H9 (cell line): ENCODE results near the gene PHKA2. TPM values are rescaled to one million over a fixed set of nuclear protein-coding genes. Genes with fewer than 3 reads are reported as not detected.

Experiments
- DNase-seq: peaks from one replicate; pipeline ENCODE4 v3.0.0-alpha.2; 2017
- H2AFZ ChIP-seq: one replicate; pipeline ENCODE4 v1.6.1; 2013; ENCODE audit warnings: mild to moderate bottlenecking, low read length, control low read depth, moderate library complexity
- H2AK5ac ChIP-seq: 2 replicates; pipeline ENCODE4 v1.6.1; 2013; ENCODE audit warnings: low read length, control low read depth, mixed read lengths; ENCODE audit not compliant: insufficient read length
- H2BK120ac ChIP-seq: one replicate; pipeline ENCODE4 v1.6.1; 2013; ENCODE audit warnings: low read depth, mild to moderate bottlenecking, low read length, control low read depth, inconsistent platforms; ENCODE audit not compliant: poor library complexity, severe bottlenecking
- H2BK12ac ChIP-seq: 2 replicates; pipeline ENCODE4 v1.6.1; 2013; ENCODE audit warnings: low read length, control low read depth, mixed read lengths, low read depth; ENCODE audit not compliant: insufficient read length
- H2BK15ac ChIP-seq: 2 replicates; pipeline ENCODE4 v1.6.1; 2013; ENCODE audit warnings: low read depth, low read length, control low read depth
- H2BK20ac ChIP-seq: one replicate; pipeline ENCODE4 v1.6.1; 2013; ENCODE audit warnings: low read depth, mild to moderate bottlenecking, low read length, control low read depth, inconsistent platforms; ENCODE audit not compliant: poor library complexity, severe bottlenecking
- H2BK5ac ChIP-seq: 2 replicates; pipeline ENCODE4 v1.6.1; 2013; ENCODE audit warnings: low read length, control low read depth, mixed read lengths; ENCODE audit not compliant: insufficient read length
- H3K14ac ChIP-seq: 2 replicates; pipeline ENCODE4 v1.6.1; 2013; ENCODE audit warnings: low read length, control low read depth; ENCODE audit not compliant: insufficient read depth
- H3K18ac ChIP-seq: 2 replicates; pipeline ENCODE4 v1.6.1; 2013; ENCODE audit warnings: low read depth, mild to moderate bottlenecking, mixed read lengths, low read length, control low read depth; ENCODE audit not compliant: insufficient read length
- H3K23ac ChIP-seq: 2 replicates; pipeline ENCODE4 v1.6.1; 2013; ENCODE audit warnings: low read length, control low read depth, mixed read lengths, low read depth; ENCODE audit not compliant: insufficient read length
- H3K23me2 ChIP-seq: 2 replicates; pipeline ENCODE4 v1.6.1; 2013; ENCODE audit warnings: low read depth, mild to moderate bottlenecking, mixed read lengths, low read length, control low read depth; ENCODE audit not compliant: insufficient read length, poor library complexity, severe bottlenecking
- H3K27ac ChIP-seq: 2 replicates; pipeline ENCODE4 v1.5.1; 2013; ENCODE audit warnings: low read length, control low read depth, mixed read lengths, low read depth; ENCODE audit not compliant: insufficient read length
- H3K27me3 ChIP-seq: 2 replicates; pipeline ENCODE4 v1.6.1; 2013; ENCODE audit warnings: low read length, control low read depth, inconsistent platforms; ENCODE audit not compliant: insufficient read depth
- H3K4ac ChIP-seq: 2 replicates; pipeline ENCODE4 v1.6.1; 2013; ENCODE audit warnings: low read depth, mild to moderate bottlenecking, control low read depth, inconsistent platforms, low read length, moderate library complexity
- H3K4me1 ChIP-seq: 2 replicates; pipeline ENCODE4 v1.6.1; 2013; ENCODE audit warnings: low read length, control low read depth, inconsistent platforms; ENCODE audit not compliant: insufficient read depth
- H3K4me2 ChIP-seq: 2 replicates; pipeline ENCODE4 v1.6.1; 2013; ENCODE audit warnings: low read length, control low read depth, mixed read lengths; ENCODE audit not compliant: insufficient read length, insufficient read depth
- H3K56ac ChIP-seq: 2 replicates; pipeline ENCODE4 v1.6.1; 2013; ENCODE audit warnings: low read depth, mild to moderate bottlenecking, mixed read lengths, low read length, control low read depth; ENCODE audit not compliant: insufficient read length
- H3K79me1 ChIP-seq: 2 replicates; pipeline ENCODE4 v1.6.1; 2013; ENCODE audit warnings: low read depth, mild to moderate bottlenecking, moderate library complexity, low read length, control low read depth, inconsistent platforms; ENCODE audit not compliant: insufficient read depth, poor library complexity, severe bottlenecking
- H3K79me2 ChIP-seq: 2 replicates; pipeline ENCODE4 v1.6.1; 2013; ENCODE audit warnings: low read length, control low read depth, inconsistent platforms; ENCODE audit not compliant: insufficient read depth
- H3K9ac ChIP-seq: 2 replicates; pipeline ENCODE4 v1.6.1; 2013; ENCODE audit warnings: low read length, control low read depth, mixed read lengths; ENCODE audit not compliant: insufficient read length; ENCODE audit errors: extremely low read depth
- H3K9me3 ChIP-seq: one replicate; pipeline ENCODE4 v1.6.1; 2013; ENCODE audit warnings: low read depth, low read length, inconsistent platforms; ENCODE audit not compliant: control insufficient read depth
- H3T11ph ChIP-seq: one replicate; pipeline ENCODE4 v1.6.1; 2013; ENCODE audit warnings: mild to moderate bottlenecking, low read length, control low read depth, inconsistent platforms
- H4K20me1 ChIP-seq: one replicate; pipeline ENCODE4 v1.6.1; 2013; ENCODE audit not compliant: control insufficient read depth, insufficient read length, insufficient read depth
- H4K5ac ChIP-seq: 2 replicates; pipeline ENCODE4 v1.6.1; 2013; ENCODE audit warnings: low read depth, mild to moderate bottlenecking, mixed read lengths, low read length, control low read depth; ENCODE audit not compliant: insufficient read length
- H4K8ac ChIP-seq: replicated peaks from 2 replicates; pipeline ENCODE4 v1.6.1; 2013; ENCODE audit warnings: low read length, control low read depth, mixed read lengths, low read depth; ENCODE audit not compliant: insufficient read length
- H4K91ac ChIP-seq: 2 replicates; pipeline ENCODE4 v1.6.1; 2013; ENCODE audit warnings: low read depth, mild to moderate bottlenecking, moderate library complexity, mixed read lengths, low read length, control low read depth; ENCODE audit not compliant: insufficient read length
- H3K27ac Mint-ChIP-seq, 3 experiments: 2 replicates in 2 of 3; 3 replicates in 1 of 3; pipeline ENCODE4 v1.8.0; 2020 to 2021; ENCODE audit warnings: mixed read lengths in 3 of 3, mild to moderate bottlenecking in 1 of 3, moderate library complexity in 1 of 3
- H3K27me3 Mint-ChIP-seq: 2 replicates; pipeline ENCODE4 v1.8.0; 2021; ENCODE audit warnings: low read depth, mild to moderate bottlenecking, moderate library complexity, mixed read lengths
- H3K36me3 Mint-ChIP-seq, 3 experiments: 2 replicates in 2 of 3; 3 replicates in 1 of 3; pipeline ENCODE4 v1.8.0; 2020 to 2021; ENCODE audit warnings: low read depth in 3 of 3, mixed read lengths in 3 of 3; ENCODE audit not compliant: insufficient read depth in 1 of 3
- H3K4me1 Mint-ChIP-seq, 2 experiments: 2 replicates each; pipeline ENCODE4 v1.8.0; 2020; ENCODE audit warnings: mixed read lengths in 2 of 2
- H3K4me3 Mint-ChIP-seq, 2 experiments: 2 replicates in 1 of 2; 3 replicates in 1 of 2; pipeline ENCODE4 v1.8.0; 2020 to 2021; ENCODE audit warnings: mild to moderate bottlenecking in 2 of 2, mixed read lengths in 2 of 2, moderate library complexity in 1 of 2
- H3K9me3 Mint-ChIP-seq, 2 experiments: 2 replicates in 1 of 2; 3 replicates in 1 of 2; pipeline ENCODE4 v1.8.0; 2020; ENCODE audit warnings: mild to moderate bottlenecking in 2 of 2, mixed read lengths in 2 of 2, moderate library complexity in 1 of 2
- WGBS: extraction: QIAGEN DNeasy Blood & Tissue Kit; methylation state at CpG from one replicate; pipeline ENCODE4 v1.1.7; 2013; ENCODE audit warnings: missing lambda C conversion rate, low lambda C conversion rate, mixed read lengths; ENCODE audit not compliant: insufficient read length; ENCODE audit errors: extremely low coverage; 5-methylcytosine and 5-hydroxymethylcytosine counted together
- total RNA-seq: library from RNA; stranded (reverse); gene quantifications from 2 replicates; pipeline ENCODE4 v1.2.1, GENCODE V29; 2021
- TF ChIP-seq, protein P1 (sequence below): fragments of 200-600 bp; sonication (generic); conservative IDR thresholded peaks from 3 replicates; pipeline ENCODE4 v1.8.0; 2021; ENCODE audit warnings: antibody characterized with exemption, mild to moderate bottlenecking

PHKA2 gene
- total RNA-seq, 1 experiment from 2014 or later, result 24.2 TPM

DNA sequence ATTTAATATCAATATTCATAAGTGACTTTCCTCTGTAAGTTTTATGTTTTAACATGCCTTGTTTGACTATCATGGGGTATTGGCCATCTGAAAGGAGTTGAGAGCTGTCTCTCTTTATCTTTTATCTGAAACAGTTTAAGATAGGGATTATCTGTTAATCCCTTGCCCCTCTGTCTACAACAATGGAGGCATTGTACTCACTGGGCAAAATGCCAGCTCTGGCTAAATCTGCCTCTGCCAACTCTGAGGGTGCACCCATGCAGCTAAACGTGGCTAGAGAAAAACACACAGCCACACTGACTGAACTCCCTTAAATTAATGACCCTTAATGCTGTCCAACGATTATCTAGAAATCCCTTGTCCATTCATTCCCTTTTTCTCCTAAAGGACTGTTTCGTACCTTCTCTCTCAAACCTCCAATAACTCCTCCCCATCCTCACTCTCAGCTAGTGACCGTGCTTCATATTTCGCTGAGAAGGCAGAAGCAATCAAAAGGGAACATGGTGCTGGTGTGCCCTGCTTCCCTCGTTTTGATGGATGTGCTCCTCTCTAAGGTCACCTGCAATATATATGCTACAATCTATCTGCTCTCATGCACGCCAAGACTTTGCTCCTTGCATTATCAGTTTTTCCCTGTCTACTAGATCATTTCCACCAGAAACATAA lies 10.3 kb downstream of the PHKA2 start:
- no peak overlapping the region for H2BK15ac ChIP-seq
- no peak overlapping the region for H4K8ac ChIP-seq
- H3K27ac Mint-ChIP-seq, result no peak overlapping the region
- no peak overlapping the region for H3K27ac ChIP-seq
- no peak overlapping the region for H3K9ac ChIP-seq
- H3K4me3 Mint-ChIP-seq, result no peak overlapping the region
- peaks cover 50 to 52% of the 10 kb centered on the region in 2 experiments for H3K9me3 Mint-ChIP-seq
- H3K4ac ChIP-seq, result no peak overlapping the region
- H3K4me1 ChIP-seq, result no peaks in the 10 kb centered on the region
- H2BK12ac ChIP-seq, result no peak overlapping the region
- H3K27me3 Mint-ChIP-seq, result peaks cover 1% of the 10 kb centered on the region
- H4K5ac ChIP-seq, result no peak overlapping the region
- TF ChIP-seq, protein P1, sequence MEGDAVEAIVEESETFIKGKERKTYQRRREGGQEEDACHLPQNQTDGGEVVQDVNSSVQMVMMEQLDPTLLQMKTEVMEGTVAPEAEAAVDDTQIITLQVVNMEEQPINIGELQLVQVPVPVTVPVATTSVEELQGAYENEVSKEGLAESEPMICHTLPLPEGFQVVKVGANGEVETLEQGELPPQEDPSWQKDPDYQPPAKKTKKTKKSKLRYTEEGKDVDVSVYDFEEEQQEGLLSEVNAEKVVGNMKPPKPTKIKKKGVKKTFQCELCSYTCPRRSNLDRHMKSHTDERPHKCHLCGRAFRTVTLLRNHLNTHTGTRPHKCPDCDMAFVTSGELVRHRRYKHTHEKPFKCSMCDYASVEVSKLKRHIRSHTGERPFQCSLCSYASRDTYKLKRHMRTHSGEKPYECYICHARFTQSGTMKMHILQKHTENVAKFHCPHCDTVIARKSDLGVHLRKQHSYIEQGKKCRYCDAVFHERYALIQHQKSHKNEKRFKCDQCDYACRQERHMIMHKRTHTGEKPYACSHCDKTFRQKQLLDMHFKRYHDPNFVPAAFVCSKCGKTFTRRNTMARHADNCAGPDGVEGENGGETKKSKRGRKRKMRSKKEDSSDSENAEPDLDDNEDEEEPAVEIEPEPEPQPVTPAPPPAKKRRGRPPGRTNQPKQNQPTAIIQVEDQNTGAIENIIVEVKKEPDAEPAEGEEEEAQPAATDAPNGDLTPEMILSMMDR, result no peak
- H2BK20ac ChIP-seq, result no peak overlapping the region
- no peak overlapping the region for H2AFZ ChIP-seq
- H3K18ac ChIP-seq, result no peak overlapping the region
- WGBS, result no CpG with 5 or more reads among the region's 7 CpGs
- no peak for DNase-seq
- no peak overlapping the region for H3K56ac ChIP-seq
- H3K9me3 ChIP-seq, result peaks cover 25% of the 10 kb centered on the region
- no peaks in the 10 kb centered on the region for H3K79me1 ChIP-seq
- no peak overlapping the region for H3T11ph ChIP-seq
- H4K20me1 ChIP-seq, result no peaks in the 10 kb centered on the region
- no peak overlapping the region for H3K23ac ChIP-seq
- H4K91ac ChIP-seq, result no peak overlapping the region
- peaks cover 0 to 9% (median 5%) of the 10 kb centered on the region in 3 experiments; a peak in 4 of 7 replicates for H3K36me3 Mint-ChIP-seq
- H2BK5ac ChIP-seq, result no peak overlapping the region
- no peaks in the 10 kb centered on the region for H3K79me2 ChIP-seq
- H3K23me2 ChIP-seq, result no peaks in the 10 kb centered on the region
- no peak overlapping the region for H2AK5ac ChIP-seq
- no peak overlapping the region for H3K4me2 ChIP-seq
- no peak overlapping the region for H3K14ac ChIP-seq
- no peaks in the 10 kb centered on the region for H3K27me3 ChIP-seq
- no peak overlapping the region for H2BK120ac ChIP-seq
- no peaks in the 10 kb centered on the region for H3K4me1 Mint-ChIP-seq
